ENCODE results near the gene TWNK.

TWNK gene

DNA sequence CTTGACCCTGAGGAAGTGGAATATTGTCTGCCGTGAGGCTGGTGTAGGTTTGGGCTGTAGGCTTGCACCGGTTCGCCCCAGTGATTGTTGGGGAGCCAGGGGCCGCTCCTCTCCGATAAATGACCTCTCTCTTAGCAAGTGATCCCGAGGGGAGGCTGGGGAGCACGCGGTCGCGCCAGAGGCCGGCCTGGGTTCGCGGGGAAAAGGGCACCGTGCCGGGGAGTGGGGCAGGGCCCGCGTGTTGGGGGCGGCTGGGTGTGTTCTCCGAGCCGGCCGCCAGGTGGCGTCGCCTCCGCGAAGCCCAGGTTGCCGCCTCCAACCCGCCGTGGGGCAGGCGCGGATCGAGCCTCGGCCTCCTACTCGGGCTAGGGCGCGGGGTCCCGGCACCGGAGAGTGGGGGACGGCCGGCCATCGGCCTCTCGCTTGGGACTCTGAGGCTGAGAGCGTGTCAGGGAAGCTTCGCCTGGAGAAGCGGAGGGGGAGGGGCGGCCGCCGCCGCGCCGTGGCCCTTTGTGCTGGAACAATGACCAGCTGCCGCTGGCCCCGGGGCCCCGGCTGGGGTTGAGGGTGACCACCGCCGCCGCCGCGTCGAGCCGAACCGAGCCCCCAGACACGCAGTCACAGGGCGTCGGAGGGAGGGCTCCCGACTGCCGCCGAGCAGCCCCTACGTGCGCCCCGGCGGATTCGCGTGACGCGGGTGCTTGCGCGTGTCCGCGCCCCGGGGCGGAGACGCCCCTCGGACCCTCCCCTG is 11.8 kb downstream of the TWNK start (continued):
- TF ChIP-seq ZNF394 (tag by site-specific recombination; IDR thresholded peaks at IDR 0.05; ENCODE audit: borderline replicate concordance) (peak; percentile 46; the same call in 1 of the 2 replicates), ZNF501 (tag by site-specific recombination; IDR thresholded peaks at IDR 0.05) (peak; percentile 64; the same call in 1 of the 2 replicates), ZNF837 (tag by site-specific recombination; IDR thresholded peaks at IDR 0.05) (no peak), KLF16 (tag by site-specific recombination; IDR thresholded peaks at IDR 0.05) (peak; percentile 74; the same call in 1 of the 2 replicates), ZFHX2 (tag by site-specific recombination; conservative IDR thresholded peaks at IDR 0.05) (peak; percentile 69), ZIC2 (tag by site-specific recombination; IDR thresholded peaks at IDR 0.05) (peak; percentile 6; the same call in 1 of the 2 replicates), ZNF423 (tag by site-specific recombination; IDR thresholded peaks at IDR 0.05) (0 out of 2 replicates have a peak, but pooled peaks have one; percentile 8), ZNF548 (tag by site-specific recombination; IDR thresholded peaks at IDR 0.05) (no peak), ZFP41 (tag by site-specific recombination; IDR thresholded peaks at IDR 0.05; ENCODE audit: borderline replicate concordance) (no peak), ZNF146 (tag by site-specific recombination; IDR thresholded peaks at IDR 0.05) (peak; percentile 3; the same call in 1 of the 2 replicates), SP7 (tag by site-specific recombination; IDR thresholded peaks at IDR 0.05) (peak; percentile 30), ZNF76 (tag by site-specific recombination; IDR thresholded peaks at IDR 0.05; ENCODE audit: borderline replicate concordance, low read depth) (peak; percentile 24; the same call in 1 of the 2 replicates), ZSCAN23 (tag by site-specific recombination; IDR thresholded peaks at IDR 0.05) (no peak), GLIS1 (tag by site-specific recombination; IDR thresholded peaks at IDR 0.05) (peak; percentile 55), ZNF571 (tag by site-specific recombination; IDR thresholded peaks at IDR 0.05) (no peak), ZBTB8A (tag by site-specific recombination; IDR thresholded peaks at IDR 0.05) (peak; percentile 84), RBAK (tag by site-specific recombination; IDR thresholded peaks at IDR 0.05) (no peak), ZNF544 (tag by site-specific recombination; IDR thresholded peaks at IDR 0.05) (no peak), ZNF660 (tag by site-specific recombination; IDR thresholded peaks at IDR 0.05) (peak; percentile 88), ZBTB48 (tag by site-specific recombination; IDR thresholded peaks at IDR 0.05) (0 out of 2 replicates have a peak, but pooled peaks have one; percentile 19), ZNF555 (tag by site-specific recombination; conservative IDR thresholded peaks at IDR 0.05) (no peak), ZNF596 (tag by site-specific recombination; IDR thresholded peaks at IDR 0.05) (no peak), ZSCAN16 (tag by site-specific recombination; IDR thresholded peaks at IDR 0.05) (0 out of 2 replicates have a peak, but pooled peaks have one; percentile 18), ZNF24 (tag by site-specific recombination; IDR thresholded peaks at IDR 0.05) (0 out of 2 replicates have a peak, but pooled peaks have one; percentile 19)
- TF ChIP-seq, protein P1, sequence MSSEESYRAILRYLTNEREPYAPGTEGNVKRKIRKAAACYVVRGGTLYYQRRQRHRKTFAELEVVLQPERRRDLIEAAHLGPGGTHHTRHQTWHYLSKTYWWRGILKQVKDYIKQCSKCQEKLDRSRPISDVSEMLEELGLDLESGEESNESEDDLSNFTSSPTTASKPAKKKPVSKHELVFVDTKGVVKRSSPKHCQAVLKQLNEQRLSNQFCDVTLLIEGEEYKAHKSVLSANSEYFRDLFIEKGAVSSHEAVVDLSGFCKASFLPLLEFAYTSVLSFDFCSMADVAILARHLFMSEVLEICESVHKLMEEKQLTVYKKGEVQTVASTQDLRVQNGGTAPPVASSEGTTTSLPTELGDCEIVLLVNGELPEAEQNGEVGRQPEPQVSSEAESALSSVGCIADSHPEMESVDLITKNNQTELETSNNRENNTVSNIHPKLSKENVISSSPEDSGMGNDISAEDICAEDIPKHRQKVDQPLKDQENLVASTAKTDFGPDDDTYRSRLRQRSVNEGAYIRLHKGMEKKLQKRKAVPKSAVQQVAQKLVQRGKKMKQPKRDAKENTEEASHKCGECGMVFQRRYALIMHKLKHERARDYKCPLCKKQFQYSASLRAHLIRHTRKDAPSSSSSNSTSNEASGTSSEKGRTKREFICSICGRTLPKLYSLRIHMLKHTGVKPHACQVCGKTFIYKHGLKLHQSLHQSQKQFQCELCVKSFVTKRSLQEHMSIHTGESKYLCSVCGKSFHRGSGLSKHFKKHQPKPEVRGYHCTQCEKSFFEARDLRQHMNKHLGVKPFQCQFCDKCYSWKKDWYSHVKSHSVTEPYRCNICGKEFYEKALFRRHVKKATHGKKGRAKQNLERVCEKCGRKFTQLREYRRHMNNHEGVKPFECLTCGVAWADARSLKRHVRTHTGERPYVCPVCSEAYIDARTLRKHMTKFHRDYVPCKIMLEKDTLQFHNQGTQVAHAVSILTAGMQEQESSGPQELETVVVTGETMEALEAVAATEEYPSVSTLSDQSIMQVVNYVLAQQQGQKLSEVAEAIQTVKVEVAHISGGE (tag by site-specific recombination; conservative IDR thresholded peaks at IDR 0.05; ENCODE audit: low read depth): peak; percentile 25
- TF ChIP-seq, protein P2, sequence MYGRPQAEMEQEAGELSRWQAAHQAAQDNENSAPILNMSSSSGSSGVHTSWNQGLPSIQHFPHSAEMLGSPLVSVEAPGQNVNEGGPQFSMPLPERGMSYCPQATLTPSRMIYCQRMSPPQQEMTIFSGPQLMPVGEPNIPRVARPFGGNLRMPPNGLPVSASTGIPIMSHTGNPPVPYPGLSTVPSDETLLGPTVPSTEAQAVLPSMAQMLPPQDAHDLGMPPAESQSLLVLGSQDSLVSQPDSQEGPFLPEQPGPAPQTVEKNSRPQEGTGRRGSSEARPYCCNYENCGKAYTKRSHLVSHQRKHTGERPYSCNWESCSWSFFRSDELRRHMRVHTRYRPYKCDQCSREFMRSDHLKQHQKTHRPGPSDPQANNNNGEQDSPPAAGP (tag by site-specific recombination; IDR thresholded peaks at IDR 0.05): peak; percentile 87
- TF ChIP-seq, protein P3, sequence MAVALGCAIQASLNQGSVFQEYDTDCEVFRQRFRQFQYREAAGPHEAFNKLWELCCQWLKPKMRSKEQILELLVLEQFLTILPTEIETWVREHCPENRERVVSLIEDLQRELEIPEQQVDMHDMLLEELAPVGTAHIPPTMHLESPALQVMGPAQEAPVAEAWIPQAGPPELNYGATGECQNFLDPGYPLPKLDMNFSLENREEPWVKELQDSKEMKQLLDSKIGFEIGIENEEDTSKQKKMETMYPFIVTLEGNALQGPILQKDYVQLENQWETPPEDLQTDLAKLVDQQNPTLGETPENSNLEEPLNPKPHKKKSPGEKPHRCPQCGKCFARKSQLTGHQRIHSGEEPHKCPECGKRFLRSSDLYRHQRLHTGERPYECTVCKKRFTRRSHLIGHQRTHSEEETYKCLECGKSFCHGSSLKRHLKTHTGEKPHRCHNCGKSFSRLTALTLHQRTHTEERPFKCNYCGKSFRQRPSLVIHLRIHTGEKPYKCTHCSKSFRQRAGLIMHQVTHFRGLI (tag by site-specific recombination; IDR thresholded peaks at IDR 0.05): peak; percentile 11; the same call in 1 of the 2 replicates
- TF ChIP-seq, protein P4, sequence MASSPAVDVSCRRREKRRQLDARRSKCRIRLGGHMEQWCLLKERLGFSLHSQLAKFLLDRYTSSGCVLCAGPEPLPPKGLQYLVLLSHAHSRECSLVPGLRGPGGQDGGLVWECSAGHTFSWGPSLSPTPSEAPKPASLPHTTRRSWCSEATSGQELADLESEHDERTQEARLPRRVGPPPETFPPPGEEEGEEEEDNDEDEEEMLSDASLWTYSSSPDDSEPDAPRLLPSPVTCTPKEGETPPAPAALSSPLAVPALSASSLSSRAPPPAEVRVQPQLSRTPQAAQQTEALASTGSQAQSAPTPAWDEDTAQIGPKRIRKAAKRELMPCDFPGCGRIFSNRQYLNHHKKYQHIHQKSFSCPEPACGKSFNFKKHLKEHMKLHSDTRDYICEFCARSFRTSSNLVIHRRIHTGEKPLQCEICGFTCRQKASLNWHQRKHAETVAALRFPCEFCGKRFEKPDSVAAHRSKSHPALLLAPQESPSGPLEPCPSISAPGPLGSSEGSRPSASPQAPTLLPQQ (tag by site-specific recombination; IDR thresholded peaks at IDR 0.05): peak; percentile 68
- TF ChIP-seq, protein P5, sequence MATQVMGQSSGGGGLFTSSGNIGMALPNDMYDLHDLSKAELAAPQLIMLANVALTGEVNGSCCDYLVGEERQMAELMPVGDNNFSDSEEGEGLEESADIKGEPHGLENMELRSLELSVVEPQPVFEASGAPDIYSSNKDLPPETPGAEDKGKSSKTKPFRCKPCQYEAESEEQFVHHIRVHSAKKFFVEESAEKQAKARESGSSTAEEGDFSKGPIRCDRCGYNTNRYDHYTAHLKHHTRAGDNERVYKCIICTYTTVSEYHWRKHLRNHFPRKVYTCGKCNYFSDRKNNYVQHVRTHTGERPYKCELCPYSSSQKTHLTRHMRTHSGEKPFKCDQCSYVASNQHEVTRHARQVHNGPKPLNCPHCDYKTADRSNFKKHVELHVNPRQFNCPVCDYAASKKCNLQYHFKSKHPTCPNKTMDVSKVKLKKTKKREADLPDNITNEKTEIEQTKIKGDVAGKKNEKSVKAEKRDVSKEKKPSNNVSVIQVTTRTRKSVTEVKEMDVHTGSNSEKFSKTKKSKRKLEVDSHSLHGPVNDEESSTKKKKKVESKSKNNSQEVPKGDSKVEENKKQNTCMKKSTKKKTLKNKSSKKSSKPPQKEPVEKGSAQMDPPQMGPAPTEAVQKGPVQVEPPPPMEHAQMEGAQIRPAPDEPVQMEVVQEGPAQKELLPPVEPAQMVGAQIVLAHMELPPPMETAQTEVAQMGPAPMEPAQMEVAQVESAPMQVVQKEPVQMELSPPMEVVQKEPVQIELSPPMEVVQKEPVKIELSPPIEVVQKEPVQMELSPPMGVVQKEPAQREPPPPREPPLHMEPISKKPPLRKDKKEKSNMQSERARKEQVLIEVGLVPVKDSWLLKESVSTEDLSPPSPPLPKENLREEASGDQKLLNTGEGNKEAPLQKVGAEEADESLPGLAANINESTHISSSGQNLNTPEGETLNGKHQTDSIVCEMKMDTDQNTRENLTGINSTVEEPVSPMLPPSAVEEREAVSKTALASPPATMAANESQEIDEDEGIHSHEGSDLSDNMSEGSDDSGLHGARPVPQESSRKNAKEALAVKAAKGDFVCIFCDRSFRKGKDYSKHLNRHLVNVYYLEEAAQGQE (tag by site-specific recombination; IDR thresholded peaks at IDR 0.05): no peak
